Tibial nerve (tissue), 3 donors: ENCODE results near the gene TRIM17.

ENCODE experiments used
- POLR2A ChIP-seq, 2 donors: fragments of 450-650 bp; IDR thresholded peaks; one replicate each; pipeline ENCODE4 v1.6.1; 2017; ENCODE audit warnings: antibody characterized with exemption in 2 of 2, mild to moderate bottlenecking in 2 of 2, moderate library complexity in 2 of 2
- TF ChIP-seq, protein P1 (sequence below), 5 experiments: fragments of 200-600 bp in 3 of 5; fragments of 450-650 bp in 2 of 5; sonication (generic) in 3 of 5; IDR thresholded peaks; one replicate each; pipeline ENCODE4 v1.5.1; 2016 to 2019; ENCODE audit warnings: antibody characterized with exemption in 5 of 5, mild to moderate bottlenecking in 3 of 5, moderate library complexity in 2 of 5

DNA sequence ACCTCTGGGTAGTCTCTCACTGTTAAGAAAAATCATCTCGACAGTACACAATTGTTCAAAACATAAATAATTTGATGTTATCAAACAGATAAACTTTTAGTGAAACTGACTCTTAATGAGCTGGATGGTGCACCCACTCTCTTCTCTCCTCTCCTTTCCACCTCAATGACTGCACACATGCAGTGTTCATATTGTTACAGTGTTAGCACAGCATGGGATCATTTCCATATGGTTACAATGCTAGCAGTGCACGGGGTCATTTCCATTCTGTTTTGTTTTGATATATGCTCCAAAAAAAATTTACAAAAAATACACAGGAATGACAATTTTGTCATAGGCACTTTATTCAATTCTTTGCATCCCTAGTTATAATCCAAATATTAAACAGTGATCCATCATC lies 44.2 kb upstream of the TRIM17 start:
- no peak for TF ChIP-seq POLR2A (IDR thresholded peaks at IDR 0.05)
- TF ChIP-seq, protein P1, sequence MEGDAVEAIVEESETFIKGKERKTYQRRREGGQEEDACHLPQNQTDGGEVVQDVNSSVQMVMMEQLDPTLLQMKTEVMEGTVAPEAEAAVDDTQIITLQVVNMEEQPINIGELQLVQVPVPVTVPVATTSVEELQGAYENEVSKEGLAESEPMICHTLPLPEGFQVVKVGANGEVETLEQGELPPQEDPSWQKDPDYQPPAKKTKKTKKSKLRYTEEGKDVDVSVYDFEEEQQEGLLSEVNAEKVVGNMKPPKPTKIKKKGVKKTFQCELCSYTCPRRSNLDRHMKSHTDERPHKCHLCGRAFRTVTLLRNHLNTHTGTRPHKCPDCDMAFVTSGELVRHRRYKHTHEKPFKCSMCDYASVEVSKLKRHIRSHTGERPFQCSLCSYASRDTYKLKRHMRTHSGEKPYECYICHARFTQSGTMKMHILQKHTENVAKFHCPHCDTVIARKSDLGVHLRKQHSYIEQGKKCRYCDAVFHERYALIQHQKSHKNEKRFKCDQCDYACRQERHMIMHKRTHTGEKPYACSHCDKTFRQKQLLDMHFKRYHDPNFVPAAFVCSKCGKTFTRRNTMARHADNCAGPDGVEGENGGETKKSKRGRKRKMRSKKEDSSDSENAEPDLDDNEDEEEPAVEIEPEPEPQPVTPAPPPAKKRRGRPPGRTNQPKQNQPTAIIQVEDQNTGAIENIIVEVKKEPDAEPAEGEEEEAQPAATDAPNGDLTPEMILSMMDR (IDR thresholded peaks at IDR 0.05), result no peak
